ENCODE measurements around the gene UBB. TPM values are rescaled to one million over a fixed set of nuclear protein-coding genes. Genes with fewer than 3 reads are reported as not detected.

Gene UBB
- total RNA-seq, 2 donors from 2014 or later, result 862 to 1,091 TPM

- Histone ChIP-seq H3K36me3 (peaks cover 17% of the 10 kb centered on the region), H3K4me1 (no peaks in the 10 kb centered on the region), H3K4me3 (no peak overlapping the region), H3K27me3 (no peaks in the 10 kb centered on the region), H3K9me3 (no peaks in the 10 kb centered on the region), H3K27ac (no peak overlapping the region)
- TF ChIP-seq, protein P1, sequence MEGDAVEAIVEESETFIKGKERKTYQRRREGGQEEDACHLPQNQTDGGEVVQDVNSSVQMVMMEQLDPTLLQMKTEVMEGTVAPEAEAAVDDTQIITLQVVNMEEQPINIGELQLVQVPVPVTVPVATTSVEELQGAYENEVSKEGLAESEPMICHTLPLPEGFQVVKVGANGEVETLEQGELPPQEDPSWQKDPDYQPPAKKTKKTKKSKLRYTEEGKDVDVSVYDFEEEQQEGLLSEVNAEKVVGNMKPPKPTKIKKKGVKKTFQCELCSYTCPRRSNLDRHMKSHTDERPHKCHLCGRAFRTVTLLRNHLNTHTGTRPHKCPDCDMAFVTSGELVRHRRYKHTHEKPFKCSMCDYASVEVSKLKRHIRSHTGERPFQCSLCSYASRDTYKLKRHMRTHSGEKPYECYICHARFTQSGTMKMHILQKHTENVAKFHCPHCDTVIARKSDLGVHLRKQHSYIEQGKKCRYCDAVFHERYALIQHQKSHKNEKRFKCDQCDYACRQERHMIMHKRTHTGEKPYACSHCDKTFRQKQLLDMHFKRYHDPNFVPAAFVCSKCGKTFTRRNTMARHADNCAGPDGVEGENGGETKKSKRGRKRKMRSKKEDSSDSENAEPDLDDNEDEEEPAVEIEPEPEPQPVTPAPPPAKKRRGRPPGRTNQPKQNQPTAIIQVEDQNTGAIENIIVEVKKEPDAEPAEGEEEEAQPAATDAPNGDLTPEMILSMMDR (IDR thresholded peaks at IDR 0.05), result no peak
- DNase-seq (ENCODE audit: low spot score), result no peak
Measured at GRCh38 chr17:16343569-16343968, 37.3 kb upstream of the UBB start.

DNA sequence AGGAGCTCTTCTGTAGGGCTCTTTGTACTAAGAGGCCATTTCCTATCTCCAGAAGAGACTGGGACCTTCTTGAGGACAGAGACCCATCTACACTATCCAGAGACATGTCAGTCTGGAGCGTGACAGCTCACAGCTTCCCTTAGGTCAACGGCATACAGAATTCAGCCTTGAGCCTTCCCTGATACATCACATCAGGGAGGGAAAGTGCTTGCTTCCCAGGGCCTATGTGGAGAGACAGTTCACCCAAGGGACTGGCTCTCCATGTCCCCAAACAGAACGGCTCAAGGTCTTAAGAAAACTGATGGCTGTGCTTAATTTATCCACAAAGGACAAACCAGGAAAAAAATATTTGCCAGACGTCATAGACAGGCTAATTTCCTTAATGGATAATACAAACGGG, 35.3 kb upstream of the UBB start:
- H3K27ac ChIP-seq, result no peak overlapping the region
- DNase-seq (ENCODE audit: low spot score), result no peak
- H3K9me3 ChIP-seq, result no peaks in the 10 kb centered on the region
- H3K27me3 ChIP-seq, result no peaks in the 10 kb centered on the region
- no peak overlapping the region for H3K4me3 ChIP-seq
- peaks cover 28% of the 10 kb centered on the region for H3K36me3 ChIP-seq
- no peaks in the 10 kb centered on the region for H3K4me1 ChIP-seq
- TF ChIP-seq, protein P1 (IDR thresholded peaks at IDR 0.05), result no peak

DNA sequence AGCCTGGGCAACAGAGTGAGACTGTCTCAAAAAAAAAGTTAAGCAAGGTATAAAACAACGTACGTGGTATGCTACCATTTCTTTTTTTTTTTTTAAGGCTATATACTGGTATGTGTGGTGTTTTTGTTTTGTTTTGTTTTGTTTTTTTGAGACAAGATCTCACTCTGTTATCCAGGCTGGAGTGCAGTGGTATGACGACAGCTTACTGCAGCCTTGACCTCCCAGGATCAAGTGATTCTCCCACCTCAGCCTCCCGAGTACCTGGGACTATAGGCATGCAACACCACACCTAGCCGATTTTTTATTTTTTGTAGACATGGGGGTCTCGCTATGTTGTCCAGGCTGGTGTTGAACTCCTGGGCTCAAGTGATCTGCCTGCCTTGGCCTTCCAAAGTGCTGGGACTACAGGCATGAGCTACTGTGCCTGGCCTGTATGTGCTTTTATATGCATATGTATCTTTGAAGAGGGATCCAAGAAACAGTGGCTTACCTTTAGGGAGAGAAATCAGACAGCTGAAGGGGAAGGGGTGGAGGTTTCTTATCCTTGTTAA, 34.1 kb upstream of the UBB start:
- Histone ChIP-seq H3K36me3 (peaks cover 28% of the 10 kb centered on the region), H3K4me1 (peaks cover 0 to 2% of the 10 kb centered on the region in 2 donors)

GRCh38 chr17:16348586-16348985, 32.3 kb upstream of the UBB start:
- H3K9me3 ChIP-seq, result no peaks in the 10 kb centered on the region
- TF ChIP-seq, protein P1 (IDR thresholded peaks at IDR 0.05), result no peak
- peaks cover 0 to 12% of the 10 kb centered on the region in 2 donors for H3K4me1 ChIP-seq
- H3K4me3 ChIP-seq, result no peak overlapping the region
- H3K36me3 ChIP-seq, result peaks cover 27% of the 10 kb centered on the region
- DNase-seq (ENCODE audit: low spot score), result no peak
- no peaks in the 10 kb centered on the region for H3K27me3 ChIP-seq
- H3K27ac ChIP-seq, result no peak overlapping the region

More for the DNA sequence above, 34.1 kb upstream of the UBB start:
- no peaks in the 10 kb centered on the region for H3K27me3 ChIP-seq
- no peak for DNase-seq (ENCODE audit: low spot score)
- H3K9me3 ChIP-seq, result no peaks in the 10 kb centered on the region
- H3K27ac ChIP-seq, result no peak overlapping the region
- TF ChIP-seq, protein P1 (IDR thresholded peaks at IDR 0.05), result no peak
- H3K4me3 ChIP-seq, result no peak overlapping the region

DNA sequence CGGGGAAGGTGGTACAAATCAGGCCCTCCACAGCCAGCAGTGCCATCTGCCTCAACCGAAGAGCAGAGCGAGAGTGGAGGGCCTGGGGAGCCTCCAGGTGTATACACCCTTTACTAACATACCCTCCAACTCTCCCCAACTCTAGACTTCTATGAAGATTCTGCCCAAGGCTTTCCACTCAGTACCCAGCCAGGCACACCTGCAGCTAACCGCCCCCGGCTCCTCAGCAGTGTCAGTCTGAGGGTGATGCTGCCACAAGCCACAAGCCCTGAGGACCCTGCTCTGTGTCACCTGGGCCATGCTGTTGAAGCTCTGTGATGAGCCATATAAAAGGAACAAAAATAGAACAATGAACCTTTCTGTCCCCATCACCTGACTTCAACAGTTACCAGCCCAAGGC, 31.5 kb upstream of the UBB start:
- no peak overlapping the region for H3K27ac ChIP-seq
- no peak overlapping the region for H3K4me3 ChIP-seq
- no peaks in the 10 kb centered on the region for H3K27me3 ChIP-seq
- TF ChIP-seq, protein P1 (IDR thresholded peaks at IDR 0.05), result no peak
- no peaks in the 10 kb centered on the region for H3K9me3 ChIP-seq
- H3K4me1 ChIP-seq, result peaks cover 0 to 12% of the 10 kb centered on the region in 2 donors
- DNase-seq (ENCODE audit: low spot score), result no peak
- H3K36me3 ChIP-seq, result peaks cover 18% of the 10 kb centered on the region

DNA sequence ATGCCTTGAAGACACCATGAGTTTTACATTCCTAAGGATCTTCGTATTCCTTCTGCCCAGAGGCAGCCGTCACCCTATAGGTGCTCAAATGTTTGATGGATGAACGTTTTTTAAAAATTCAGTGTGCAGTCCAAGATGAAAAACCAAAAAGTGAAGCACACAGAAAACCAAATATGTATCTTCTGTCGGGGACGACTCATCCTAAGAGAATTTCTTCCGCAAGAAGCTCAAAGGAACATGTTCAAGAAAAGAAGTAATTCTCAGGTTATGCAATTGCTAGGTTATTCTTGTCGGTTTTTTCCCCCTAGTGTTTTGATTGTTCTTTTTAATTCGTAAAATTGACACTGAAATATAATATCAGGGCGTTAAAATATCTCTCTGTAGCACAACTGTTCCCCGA, 29.1 kb upstream of the UBB start:
- H3K4me3 ChIP-seq, result peak overlapping the region; percentile 68 to 73

More for the DNA sequence above, 29.1 kb upstream of the UBB start:
- Histone ChIP-seq H3K36me3 (peaks cover 18% of the 10 kb centered on the region), H3K27me3 (no peaks in the 10 kb centered on the region), H3K27ac (no peak overlapping the region), H3K9me3 (no peaks in the 10 kb centered on the region), H3K4me1 (peaks cover 0 to 12% of the 10 kb centered on the region in 2 donors)
- TF ChIP-seq, protein P1 (IDR thresholded peaks at IDR 0.05), result no peak
- no peak for DNase-seq (ENCODE audit: low spot score)
